Upper lobe of left lung (tissue), 4 donors: ENCODE measurements around the gene TAS2R30.

ENCODE experiments used
- CTCF ChIP-seq, 6 experiments: fragments of 450-650 bp in 4 of 6; fragments of 200-600 bp in 2 of 6; sonication (generic) in 2 of 6; IDR thresholded peaks; one replicate each; pipeline ENCODE4 v1.5.1; 2016 to 2019; ENCODE audit warnings: antibody characterized with exemption in 6 of 6
- EP300 ChIP-seq, 4 donors: sonication (generic); formaldehyde crosslinking; IDR thresholded peaks; one replicate each; pipeline ENCODE4 v1.5.1; 2017; ENCODE audit warnings: antibody characterized with exemption in 4 of 4, control low read depth in 2 of 4
- POLR2A ChIP-seq, 4 donors: fragments of 450-650 bp; IDR thresholded peaks; one replicate each; pipeline ENCODE4 v1.5.1; 2016 to 2017; ENCODE audit warnings: antibody characterized with exemption in 4 of 4, mild to moderate bottlenecking in 2 of 4
- POLR2AphosphoS5 ChIP-seq, 2 donors: sonication (generic); formaldehyde crosslinking; IDR thresholded peaks; one replicate each; pipeline ENCODE4 v1.5.1; 2017; ENCODE audit warnings: antibody characterized with exemption in 2 of 2

- TF ChIP-seq CTCF (IDR thresholded peaks at IDR 0.05) (no peak), POLR2AphosphoS5 (IDR thresholded peaks at IDR 0.05) (no peak), POLR2A (IDR thresholded peaks at IDR 0.05) (no peak), EP300 (IDR thresholded peaks at IDR 0.05) (no peak)
Observed at GRCh38 chr12:11152725-11153124, 18.3 kb upstream of the TAS2R30 start.
